ENCODE data around the gene MSMB. TPM values are rescaled to one million over a fixed set of nuclear protein-coding genes. Genes with fewer than 3 reads are reported as not detected.

MSMB gene
- polyA plus RNA-seq, 1 of the 3 experiments (the other 2 are of a cell fraction), result not detected

- peaks cover 4% of the 10 kb centered on the region for H3F3A ChIP-seq (replicated peaks; ENCODE audit: insufficient read depth)
- H3K4me2 ChIP-seq, result no peak overlapping the region
- no peaks in the 10 kb centered on the region for H3K9me2 ChIP-seq
- H3K4me3 ChIP-seq (ENCODE audit: low read depth in 2 of 2, low read length in 1 of 2), result no peak overlapping the region
- DNase-seq, result peak; percentile 44
- H3K4me1 ChIP-seq (ENCODE audit: control insufficient read depth in 1 of 2, insufficient read depth in 2 of 2, low read depth in 1 of 2, low read length in 1 of 2), result peaks cover 10 to 40% of the 10 kb centered on the region in 2 experiments; a peak in 3 of 4 replicates
- ChIA-PET CTCF (no interaction called here), POLR2A (no interaction called here)
- TF ChIP-seq YY1 (IDR thresholded peaks at IDR 0.05; ENCODE audit: low read depth), result no peak
- TF ChIP-seq SIN3A (IDR thresholded peaks at IDR 0.05; ENCODE audit: borderline replicate concordance, low read depth, low read length), result no peak
- TF ChIP-seq MEF2A (IDR thresholded peaks at IDR 0.05; ENCODE audit: borderline replicate concordance, low read depth), result no peak
- TF ChIP-seq USF1 (IDR thresholded peaks at IDR 0.05; ENCODE audit: borderline replicate concordance, low read depth), result no peak
- TF ChIP-seq RXRA (IDR thresholded peaks at IDR 0.05; ENCODE audit: borderline replicate concordance, low read depth), result no peak
- TF ChIP-seq EP300 (IDR thresholded peaks at IDR 0.05; ENCODE audit: borderline replicate concordance in 1 of 2, low read depth in 1 of 2, low read length in 1 of 2), result no peak
- no peak for TF ChIP-seq RCOR1 (IDR thresholded peaks at IDR 0.05; ENCODE audit: low read length)
- no peak for TF ChIP-seq FOSL2 (IDR thresholded peaks at IDR 0.05; ENCODE audit: borderline replicate concordance, low read depth)
- no peak for TF ChIP-seq CHD2 (IDR thresholded peaks at IDR 0.05; ENCODE audit: low read length, partially characterized antibody)
- no peak for TF ChIP-seq PBX3 (IDR thresholded peaks at IDR 0.05)
- TF ChIP-seq EZH2phosphoT487 (IDR thresholded peaks at IDR 0.05; ENCODE audit: borderline replicate concordance, low read depth), result no peak
- H3K9me3 ChIP-seq, result no peaks in the 10 kb centered on the region
- 92% methylated on average over 14 of the region's 15 CpGs for WGBS (ENCODE audit: low lambda C conversion rate)
- no peak overlapping the region for H2AFZ ChIP-seq (ENCODE audit: low read depth)
- H3K27me3 ChIP-seq (ENCODE audit: insufficient read depth), result no peaks in the 10 kb centered on the region
- no peaks in the 10 kb centered on the region for H4K20me1 ChIP-seq (ENCODE audit: insufficient read depth)
- H3K9ac ChIP-seq, result no peak overlapping the region
- no peaks in the 10 kb centered on the region for H3K36me3 ChIP-seq (replicated peaks in 1 of 2; ENCODE audit: control insufficient read depth in 1 of 2, insufficient read depth in 2 of 2, low read length in 1 of 2)
- H3K27ac ChIP-seq (ENCODE audit: low read depth in 2 of 2, low read length in 1 of 2), result peak overlapping the region in 1 of 2 experiments; percentile 56; a peak in 2 of 4 replicates
- no peaks in the 10 kb centered on the region for H3K79me2 ChIP-seq (ENCODE audit: insufficient read depth)
Observed at GRCh38 chr10:46094931-46095750, 49.1 kb upstream of the MSMB start.

GRCh38 chr10:46094197-46094500 is 48.1 kb upstream of the MSMB start:
- ChIA-PET POLR2A (no interaction called here), CTCF (no interaction called here)

More at GRCh38 chr10:46094197-46094500, 48.1 kb upstream of the MSMB start:
- no peak for DNase-seq
- no peak overlapping the region for H2AFZ ChIP-seq (ENCODE audit: low read depth)
- no peak overlapping the region for H3K4me3 ChIP-seq (ENCODE audit: low read depth in 2 of 2, low read length in 1 of 2)
- H3K9me2 ChIP-seq, result no peaks in the 10 kb centered on the region
- no peaks in the 10 kb centered on the region for H3K9me3 ChIP-seq
- no peak overlapping the region for H3K4me2 ChIP-seq
- H3K27ac ChIP-seq (ENCODE audit: low read depth in 2 of 2, low read length in 1 of 2), result no peak overlapping the region
- no peaks in the 10 kb centered on the region for H3K36me3 ChIP-seq (replicated peaks in 1 of 2; ENCODE audit: control insufficient read depth in 1 of 2, insufficient read depth in 2 of 2, low read length in 1 of 2)
- no peaks in the 10 kb centered on the region for H3K79me2 ChIP-seq (ENCODE audit: insufficient read depth)
- peaks cover 4% of the 10 kb centered on the region for H3F3A ChIP-seq (replicated peaks; ENCODE audit: insufficient read depth)
- peaks cover 10 to 40% of the 10 kb centered on the region in 2 experiments; a peak in 3 of 4 replicates for H3K4me1 ChIP-seq (ENCODE audit: control insufficient read depth in 1 of 2, insufficient read depth in 2 of 2, low read depth in 1 of 2, low read length in 1 of 2)
- WGBS (ENCODE audit: low lambda C conversion rate), result 92% methylated on average over 4 of the region's 6 CpGs
- TF ChIP-seq EZH2phosphoT487 (IDR thresholded peaks at IDR 0.05; ENCODE audit: borderline replicate concordance, low read depth) (no peak), TCF12 (IDR thresholded peaks at IDR 0.05) (no peak), NFIC (IDR thresholded peaks at IDR 0.05; ENCODE audit: borderline replicate concordance) (no peak), MEF2A (IDR thresholded peaks at IDR 0.05; ENCODE audit: borderline replicate concordance, low read depth) (no peak), RXRA (IDR thresholded peaks at IDR 0.05; ENCODE audit: borderline replicate concordance, low read depth) (no peak), ELF1 (IDR thresholded peaks at IDR 0.05) (no peak), SMC3 (IDR thresholded peaks at IDR 0.05; ENCODE audit: low read depth, low read length) (no peak), FOSL2 (IDR thresholded peaks at IDR 0.05; ENCODE audit: borderline replicate concordance, low read depth) (no peak), USF1 (IDR thresholded peaks at IDR 0.05; ENCODE audit: borderline replicate concordance, low read depth) (no peak), USF2 (IDR thresholded peaks at IDR 0.05; ENCODE audit: borderline replicate concordance, low read depth, low read length) (no peak), POLR2AphosphoS5 (IDR thresholded peaks at IDR 0.05; ENCODE audit: low read depth, low read length) (no peak), EP300 (IDR thresholded peaks at IDR 0.05; ENCODE audit: borderline replicate concordance in 1 of 2, low read depth in 1 of 2, low read length in 1 of 2) (no peak), PBX3 (IDR thresholded peaks at IDR 0.05) (no peak)
- no peak overlapping the region for H3K9ac ChIP-seq
- no peaks in the 10 kb centered on the region for H4K20me1 ChIP-seq (ENCODE audit: insufficient read depth)
- H3K27me3 ChIP-seq (ENCODE audit: insufficient read depth), result no peaks in the 10 kb centered on the region
